Measurements from ENCODE around the gene KISS1. TPM values are rescaled to one million over a fixed set of nuclear protein-coding genes. Genes with fewer than 3 reads are reported as not detected.

The KISS1 gene
- total and polyA plus RNA-seq, 2 donors (not counting 1 experiment from before 2014, with no cell fraction given): 0.17 to 0.52 TPM

GRCh38 chr1:204232526-204232925 lies 36.2 kb upstream of the KISS1 start:
- H3K27me3 ChIP-seq (ENCODE audit: control insufficient read depth, insufficient read depth, low read length): no peaks in the 10 kb centered on the region
- no peak overlapping the region for H2AFZ ChIP-seq (ENCODE audit: low read length)
- peak; percentile 6 to 29 for DNase-seq (ENCODE audit: low read depth in 2 of 2)
- no peaks in the 10 kb centered on the region for H3K79me2 ChIP-seq (ENCODE audit: control insufficient read depth, insufficient read depth, low read length)
- H3K9ac ChIP-seq (ENCODE audit: insufficient read depth, low read length): no peak overlapping the region
- H3K4me2 ChIP-seq (ENCODE audit: extremely low read depth, insufficient read depth, low read length): no peak overlapping the region
- no peak overlapping the region for H3K4me3 ChIP-seq (replicated peaks in 1 of 4; ENCODE audit: control extremely low read depth in 1 of 4, insufficient read depth in 1 of 4, low read depth in 3 of 4, low read length in 4 of 4)
- no peaks in the 10 kb centered on the region for H3K4me1 ChIP-seq (ENCODE audit: control insufficient read depth, extremely low read depth, insufficient read depth, low read length)
- no peaks in the 10 kb centered on the region for H3K9me3 ChIP-seq (ENCODE audit: control insufficient read depth, insufficient read depth, low read depth, low read length)
- H3K27ac ChIP-seq (ENCODE audit: insufficient read depth, low read length): no peak overlapping the region
- TF ChIP-seq CTCF (conservative IDR thresholded peaks at IDR 0.05 in 1 of 2, IDR thresholded peaks at IDR 0.05 in 1 of 2; ENCODE audit: low read depth in 1 of 2, low read length in 2 of 2) (no peak), EZH2 (IDR thresholded peaks at IDR 0.05; ENCODE audit: low read length, missing control alignments) (no peak)
- H3K36me3 ChIP-seq (ENCODE audit: control insufficient read depth, insufficient read depth, low read length): no peaks in the 10 kb centered on the region
- no peaks in the 10 kb centered on the region for H4K20me1 ChIP-seq (ENCODE audit: control insufficient read depth, extremely low read depth, insufficient read depth, low read length)

GRCh38 chr1:204230211-204230610 lies 33.9 kb upstream of the KISS1 start:
- no peaks in the 10 kb centered on the region for H3K9me3 ChIP-seq (ENCODE audit: control insufficient read depth, insufficient read depth, low read depth, low read length)
- no peaks in the 10 kb centered on the region for H3K36me3 ChIP-seq (ENCODE audit: control insufficient read depth, insufficient read depth, low read length)
- TF ChIP-seq EZH2 (IDR thresholded peaks at IDR 0.05; ENCODE audit: low read length, missing control alignments) (no peak), CTCF (conservative IDR thresholded peaks at IDR 0.05 in 1 of 2, IDR thresholded peaks at IDR 0.05 in 1 of 2; ENCODE audit: low read depth in 1 of 2, low read length in 2 of 2) (no peak)
- no peaks in the 10 kb centered on the region for H3K79me2 ChIP-seq (ENCODE audit: control insufficient read depth, insufficient read depth, low read length)
- no peak overlapping the region for H3K27ac ChIP-seq (ENCODE audit: insufficient read depth, low read length)
- H3K4me1 ChIP-seq (ENCODE audit: control insufficient read depth, extremely low read depth, insufficient read depth, low read length): no peaks in the 10 kb centered on the region
- no peak overlapping the region for H3K4me3 ChIP-seq (replicated peaks in 1 of 4; ENCODE audit: control extremely low read depth in 1 of 4, insufficient read depth in 1 of 4, low read depth in 3 of 4, low read length in 4 of 4)
- H4K20me1 ChIP-seq (ENCODE audit: control insufficient read depth, extremely low read depth, insufficient read depth, low read length): no peaks in the 10 kb centered on the region
- no peak overlapping the region for H2AFZ ChIP-seq (ENCODE audit: low read length)
- DNase-seq (ENCODE audit: low read depth in 2 of 2): no peak
- H3K9ac ChIP-seq (ENCODE audit: insufficient read depth, low read length): no peak overlapping the region
- no peaks in the 10 kb centered on the region for H3K27me3 ChIP-seq (ENCODE audit: control insufficient read depth, insufficient read depth, low read length)
- H3K4me2 ChIP-seq (ENCODE audit: extremely low read depth, insufficient read depth, low read length): no peak overlapping the region

- Histone ChIP-seq H3K4me3 (replicated peaks in 1 of 4; ENCODE audit: control extremely low read depth in 1 of 4, insufficient read depth in 1 of 4, low read depth in 3 of 4, low read length in 4 of 4) (no peak overlapping the region), H3K36me3 (ENCODE audit: control insufficient read depth, insufficient read depth, low read length) (no peaks in the 10 kb centered on the region), H2AFZ (ENCODE audit: low read length) (no peak overlapping the region), H3K4me2 (ENCODE audit: extremely low read depth, insufficient read depth, low read length) (no peak overlapping the region), H3K79me2 (ENCODE audit: control insufficient read depth, insufficient read depth, low read length) (no peaks in the 10 kb centered on the region), H3K9ac (ENCODE audit: insufficient read depth, low read length) (no peak overlapping the region), H4K20me1 (ENCODE audit: control insufficient read depth, extremely low read depth, insufficient read depth, low read length) (no peaks in the 10 kb centered on the region), H3K27ac (ENCODE audit: insufficient read depth, low read length) (no peak overlapping the region), H3K9me3 (ENCODE audit: control insufficient read depth, insufficient read depth, low read depth, low read length) (no peaks in the 10 kb centered on the region), H3K27me3 (ENCODE audit: control insufficient read depth, insufficient read depth, low read length) (no peaks in the 10 kb centered on the region), H3K4me1 (ENCODE audit: control insufficient read depth, extremely low read depth, insufficient read depth, low read length) (no peaks in the 10 kb centered on the region)
- TF ChIP-seq EZH2 (IDR thresholded peaks at IDR 0.05; ENCODE audit: low read length, missing control alignments): no peak
- TF ChIP-seq CTCF (conservative IDR thresholded peaks at IDR 0.05 in 1 of 2, IDR thresholded peaks at IDR 0.05 in 1 of 2; ENCODE audit: low read depth in 1 of 2, low read length in 2 of 2): no peak
- DNase-seq (ENCODE audit: low read depth in 2 of 2): no peak
These were observed 32.6 kb upstream of the KISS1 start for GRCh38 chr1:204228896-204229295.
